ENCODE results near the gene RIMBP2. TPM values are rescaled to one million over a fixed set of nuclear protein-coding genes. Genes with fewer than 3 reads are reported as not detected.

The RIMBP2 gene
- total and polyA plus RNA-seq, 9 of the 15 experiments (the other 6 are each of a cell fraction or from before 2014, with no cell fraction given) = not detected

GRCh38 chr12:130764073-130764472 lies 48.0 kb upstream of the RIMBP2 start (continued):
- TF ChIP-seq MLX (CRISPR knock-in tag; conservative IDR thresholded peaks at IDR 0.05) (0 out of 4 replicates have a peak, but pooled peaks of 1 of the 2 experiments have one; percentile 48), MTA2 (IDR thresholded peaks at IDR 0.05; ENCODE audit: low read depth) (no peak), ETS2 (tag; IDR thresholded peaks at IDR 0.05; ENCODE audit: borderline replicate concordance, poor library complexity, severe bottlenecking) (no peak), ZBTB33 (CRISPR knock-in tag; IDR thresholded peaks at IDR 0.05) (peak; percentile 19; the same call in 1 of the 2 replicates), CBX2 (IDR thresholded peaks at IDR 0.05; ENCODE audit: insufficient read depth, low read length, poor library complexity, severe bottlenecking) (no peak), ZNF124 (CRISPR knock-in tag; IDR thresholded peaks at IDR 0.05) (no peak), CREB1 (IDR thresholded peaks at IDR 0.05) (peak; percentile 89; the same call in 1 of the 2 replicates), CREB1 (CRISPR knock-in tag; IDR thresholded peaks at IDR 0.05) (peak; percentile 95), THRA (IDR thresholded peaks at IDR 0.05) (no peak), HES1 (IDR thresholded peaks at IDR 0.05; ENCODE audit: low read depth) (no peak), ZFP36 (IDR thresholded peaks at IDR 0.05; ENCODE audit: low read depth, low read length, partially characterized antibody) (no peak), ZNF3 (CRISPR knock-in tag; IDR thresholded peaks at IDR 0.05) (no peak), ZNF12 (CRISPR knock-in tag; IDR thresholded peaks at IDR 0.05) (no peak), STAT5B (CRISPR knock-in tag; IDR thresholded peaks at IDR 0.05) (no peak), ETV6 (IDR thresholded peaks at IDR 0.05; ENCODE audit: borderline replicate concordance in 1 of 2, low read depth in 2 of 2, low read length in 1 of 2) (no peak), ETV6 (CRISPR knock-in tag; IDR thresholded peaks at IDR 0.05; ENCODE audit: borderline replicate concordance) (0 out of 2 replicates have a peak, but pooled peaks have one; percentile 19), SAFB2 (IDR thresholded peaks at IDR 0.05; ENCODE audit: borderline replicate concordance, low read depth, low read length, severe bottlenecking) (no peak), ZNF253 (CRISPR knock-in tag; conservative IDR thresholded peaks at IDR 0.05) (no peak), KHSRP (IDR thresholded peaks at IDR 0.05) (peak; percentile 69), RFX1 (IDR thresholded peaks at IDR 0.05) (no peak)
- TF ChIP-seq, protein P1, sequence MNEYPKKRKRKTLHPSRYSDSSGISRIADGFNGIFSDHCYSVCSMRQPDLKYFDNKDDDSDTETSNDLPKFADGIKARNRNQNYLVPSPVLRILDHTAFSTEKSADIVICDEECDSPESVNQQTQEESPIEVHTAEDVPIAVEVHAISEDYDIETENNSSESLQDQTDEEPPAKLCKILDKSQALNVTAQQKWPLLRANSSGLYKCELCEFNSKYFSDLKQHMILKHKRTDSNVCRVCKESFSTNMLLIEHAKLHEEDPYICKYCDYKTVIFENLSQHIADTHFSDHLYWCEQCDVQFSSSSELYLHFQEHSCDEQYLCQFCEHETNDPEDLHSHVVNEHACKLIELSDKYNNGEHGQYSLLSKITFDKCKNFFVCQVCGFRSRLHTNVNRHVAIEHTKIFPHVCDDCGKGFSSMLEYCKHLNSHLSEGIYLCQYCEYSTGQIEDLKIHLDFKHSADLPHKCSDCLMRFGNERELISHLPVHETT (CRISPR knock-in tag; conservative IDR thresholded peaks at IDR 0.05 in 1 of 2, IDR thresholded peaks at IDR 0.05 in 1 of 2) = no peak

Measured in K562 (cell line).